LoVo (cell line): ENCODE measurements around the gene PPP2R5C.

Experiments used
- DNase-seq: peaks from one replicate; pipeline ENCODE4 v3.0.0-alpha.2; 2016; ENCODE audit warnings: low spot score

The PPP2R5C gene

GRCh38 chr14:101814934-101815333 is 53.4 kb downstream of the PPP2R5C start:
- no peak for DNase-seq

DNA sequence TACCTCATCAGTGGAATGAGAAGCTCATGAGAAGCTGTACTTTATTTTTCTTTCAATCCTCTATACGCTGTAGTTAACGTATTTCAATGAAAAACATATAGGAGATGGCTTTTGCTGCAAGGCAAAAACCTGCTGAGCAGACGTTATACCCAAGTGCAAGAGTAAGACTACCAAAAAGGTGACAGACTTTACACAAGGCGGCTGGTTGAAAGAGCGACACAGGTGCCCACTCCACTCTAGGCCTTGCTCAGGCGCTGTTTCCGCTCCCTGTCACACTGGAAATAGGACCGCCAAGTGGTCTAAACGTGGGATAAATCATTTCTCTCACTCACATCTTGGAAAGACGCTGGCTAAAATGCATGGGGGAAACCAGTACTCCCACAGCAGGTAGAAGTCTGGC is 54.5 kb downstream of the PPP2R5C start:
- DNase-seq = no peak

GRCh38 chr14:101817501-101818001 is 56.0 kb downstream of the PPP2R5C start:
- DNase-seq = no peak

- DNase-seq = no peak
These were observed 57.9 kb downstream of the PPP2R5C start for GRCh38 chr14:101819251-101819990.

DNA sequence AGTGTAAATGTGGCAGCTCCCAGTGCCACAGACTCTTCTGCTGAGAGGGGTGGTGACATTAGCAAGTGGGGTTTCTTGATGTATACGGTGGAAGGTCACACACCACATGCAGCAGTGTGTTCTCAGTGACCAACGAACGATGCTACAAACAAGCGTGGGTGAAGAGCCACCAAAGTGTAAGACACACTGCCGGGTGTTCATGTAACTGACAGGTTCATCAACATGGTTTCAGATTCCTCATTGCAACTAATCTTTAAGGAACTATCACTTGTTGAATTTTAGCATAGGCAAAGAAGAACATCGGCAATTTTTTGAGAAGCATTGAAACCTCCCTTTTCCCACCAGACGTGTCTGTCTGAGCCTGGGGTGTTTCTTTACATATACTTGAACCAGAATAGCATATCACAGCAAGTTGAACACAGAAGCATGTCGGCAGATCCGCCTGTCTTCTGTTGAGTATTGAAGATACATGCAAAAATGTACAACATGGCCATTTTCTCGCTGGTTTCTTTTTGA is 58.8 kb downstream of the PPP2R5C start:
- no peak for DNase-seq

GRCh38 chr14:101821528-101821927 is 60.0 kb downstream of the PPP2R5C start:
- no peak for DNase-seq

GRCh38 chr14:101823066-101823465 is 61.6 kb downstream of the PPP2R5C start:
- DNase-seq = no peak

DNA sequence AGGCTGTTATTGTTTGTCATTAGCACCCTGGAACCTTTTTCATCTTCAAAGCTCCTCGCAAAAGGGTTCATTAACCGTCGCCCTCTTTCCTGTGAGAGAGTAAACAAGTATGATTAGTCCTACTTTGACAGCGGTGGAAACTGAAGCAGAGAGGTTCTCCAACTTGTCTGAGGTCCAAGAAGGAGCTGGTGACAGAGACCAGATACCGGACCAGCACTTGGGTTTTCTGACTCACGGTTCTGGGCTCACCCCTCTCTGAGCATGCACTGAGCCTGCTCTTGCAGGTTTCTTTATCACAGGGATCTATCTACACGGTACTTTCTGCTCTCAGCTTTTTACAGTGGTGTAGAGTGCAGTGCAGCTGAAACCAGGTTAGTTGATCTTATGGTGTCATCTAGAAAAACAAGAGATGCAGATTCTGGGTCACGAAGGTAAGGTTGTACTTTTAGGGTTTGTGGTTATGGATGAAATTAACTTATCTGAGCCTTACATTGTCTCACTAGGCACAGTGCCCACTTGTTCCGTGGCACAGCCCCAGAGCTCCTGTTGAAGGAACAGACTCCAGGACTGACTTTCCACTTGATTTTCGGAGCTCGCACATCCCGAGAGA is 62.1 kb downstream of the PPP2R5C start:
- no peak for DNase-seq

DNA sequence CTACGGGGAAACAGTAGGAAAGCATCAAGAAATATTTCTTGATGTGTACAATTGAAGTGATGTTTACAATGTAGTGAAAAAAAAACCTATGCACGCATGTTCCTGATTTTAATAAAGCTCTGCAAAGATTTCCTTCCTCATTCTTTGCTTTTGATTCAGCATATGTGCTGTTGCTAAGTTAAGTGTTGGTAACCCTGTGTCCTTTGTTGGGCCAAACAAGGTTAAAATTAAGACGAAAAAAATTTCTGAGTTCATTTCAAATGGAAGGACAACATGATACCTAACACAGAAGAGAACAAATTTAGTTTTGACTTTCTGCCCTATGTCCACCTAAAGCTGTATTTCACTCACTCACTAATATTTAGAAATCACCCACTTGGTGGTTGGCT is 62.8 kb downstream of the PPP2R5C start:
- no peak for DNase-seq

DNA sequence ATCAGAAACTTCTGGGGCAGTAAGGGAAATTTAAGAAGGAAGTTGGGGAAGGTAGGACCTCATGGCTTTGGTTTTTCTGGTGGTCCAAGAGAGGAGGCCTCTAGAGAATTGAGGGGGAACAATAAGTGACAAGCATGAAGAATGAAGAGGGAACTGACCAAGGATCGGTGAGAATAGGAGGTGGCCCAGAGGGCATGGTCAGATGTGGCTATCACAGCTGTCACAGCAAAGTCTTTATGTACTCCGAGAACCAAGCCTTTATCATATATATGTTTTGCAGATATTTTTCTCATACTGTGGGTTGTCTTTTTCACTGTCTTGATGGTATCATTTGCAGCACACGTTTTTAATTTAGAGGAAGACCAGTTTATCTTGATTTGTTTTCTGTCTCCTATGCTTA is 64.3 kb downstream of the PPP2R5C start:
- no peak for DNase-seq

GRCh38 chr14:101826351-101826750 is 64.8 kb downstream of the PPP2R5C start:
- DNase-seq = no peak

DNA sequence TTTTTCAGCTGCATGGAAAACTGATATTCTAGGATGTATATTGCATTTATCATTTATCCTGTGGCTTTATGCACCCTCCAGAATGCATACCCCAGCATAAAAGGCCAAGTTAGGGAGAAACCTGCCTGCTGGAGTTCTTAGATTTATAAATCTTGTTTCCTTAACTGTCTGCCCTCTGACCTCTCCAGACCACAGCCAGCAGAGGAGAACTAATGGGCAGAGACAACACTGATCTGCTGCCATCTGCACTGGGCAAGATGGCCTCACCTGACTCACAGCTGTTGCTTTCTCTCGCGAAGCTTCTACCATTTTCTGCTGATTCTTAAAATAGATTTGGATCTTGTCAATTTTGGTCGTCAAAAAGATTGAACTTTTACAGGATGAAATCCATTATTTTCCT is 65.8 kb downstream of the PPP2R5C start:
- DNase-seq = no peak

- no peak for DNase-seq
These were observed 66.5 kb downstream of the PPP2R5C start for GRCh38 chr14:101828046-101828445.

- no peak for DNase-seq
These were observed 68.8 kb downstream of the PPP2R5C start for GRCh38 chr14:101830271-101830670.

GRCh38 chr14:101833045-101833444 is 71.5 kb downstream of the PPP2R5C start:
- no peak for DNase-seq

DNA sequence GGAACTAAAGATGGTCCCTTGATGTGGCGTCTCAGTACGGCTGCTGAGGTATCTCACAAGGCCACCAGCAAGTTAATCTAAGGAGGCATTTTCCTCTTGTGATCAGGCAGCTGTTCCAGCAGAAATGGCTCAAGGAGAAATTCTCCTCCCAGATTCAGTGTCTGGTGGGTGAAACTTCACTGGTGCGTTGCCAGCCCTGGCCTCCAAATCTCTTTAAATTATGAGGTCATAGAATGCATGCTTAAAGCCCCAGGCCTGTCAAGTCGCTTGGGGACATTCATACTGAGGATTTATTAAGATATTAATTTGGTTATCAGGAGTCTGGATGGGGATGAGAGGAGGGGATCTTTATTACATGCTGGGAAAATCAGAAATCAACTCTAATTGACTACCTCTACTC is 72.9 kb downstream of the PPP2R5C start:
- no peak for DNase-seq

DNA sequence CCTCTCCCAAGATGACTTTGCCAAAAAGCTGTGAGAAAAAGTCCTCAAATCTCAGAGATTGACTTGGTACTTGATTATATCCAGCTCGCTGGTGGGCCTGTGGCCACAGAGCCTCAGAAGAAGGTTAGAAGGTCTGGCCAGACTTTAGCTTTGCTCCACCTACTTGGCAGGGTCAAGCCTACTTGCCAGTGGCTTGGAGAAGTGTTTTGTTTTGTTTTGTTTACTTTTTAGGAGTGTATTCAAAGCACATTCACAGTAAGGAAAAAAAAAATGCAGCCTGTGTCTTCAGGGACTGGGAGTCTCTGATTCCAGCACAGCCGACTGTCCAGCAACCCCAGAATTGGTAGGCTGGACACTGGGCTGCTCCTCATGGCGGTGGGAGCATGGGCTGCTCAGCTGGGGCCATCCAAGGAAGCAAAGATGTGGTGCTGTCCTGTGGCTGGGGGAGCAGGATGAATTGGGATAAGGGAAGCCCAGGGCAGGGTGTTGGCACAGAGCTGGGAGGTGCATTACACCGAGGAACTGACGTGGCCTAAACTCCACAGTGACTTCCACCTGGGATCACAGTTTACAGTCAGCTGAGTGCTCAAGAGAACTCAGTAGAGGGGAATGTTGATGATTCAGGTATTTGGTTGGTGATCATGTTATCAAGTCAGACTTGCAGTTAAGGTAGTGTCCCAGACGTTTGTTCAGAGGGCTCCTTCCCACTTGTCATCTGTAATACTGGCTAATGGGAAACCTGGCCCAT is 73.5 kb downstream of the PPP2R5C start:
- DNase-seq = no peak

DNA sequence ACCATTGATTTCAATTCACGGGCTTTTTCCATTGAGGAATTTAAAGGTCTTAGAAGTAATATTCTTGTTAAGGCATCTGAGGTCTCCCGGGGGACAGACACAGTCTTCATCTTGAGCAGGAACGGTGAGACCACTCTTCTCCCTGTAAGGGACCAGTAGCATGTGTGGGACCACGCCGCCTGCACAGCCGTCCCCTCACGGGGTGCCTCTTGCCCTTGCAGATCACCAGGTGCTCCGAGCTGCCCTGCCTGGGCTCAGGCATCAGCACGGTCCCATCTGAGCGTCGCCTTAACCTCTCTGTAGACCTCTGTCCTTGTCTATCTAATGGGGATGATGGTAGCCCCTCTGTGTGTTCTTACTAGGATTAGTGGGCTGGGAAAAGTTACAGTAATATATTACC is 74.1 kb downstream of the PPP2R5C start:
- no peak for DNase-seq

DNA sequence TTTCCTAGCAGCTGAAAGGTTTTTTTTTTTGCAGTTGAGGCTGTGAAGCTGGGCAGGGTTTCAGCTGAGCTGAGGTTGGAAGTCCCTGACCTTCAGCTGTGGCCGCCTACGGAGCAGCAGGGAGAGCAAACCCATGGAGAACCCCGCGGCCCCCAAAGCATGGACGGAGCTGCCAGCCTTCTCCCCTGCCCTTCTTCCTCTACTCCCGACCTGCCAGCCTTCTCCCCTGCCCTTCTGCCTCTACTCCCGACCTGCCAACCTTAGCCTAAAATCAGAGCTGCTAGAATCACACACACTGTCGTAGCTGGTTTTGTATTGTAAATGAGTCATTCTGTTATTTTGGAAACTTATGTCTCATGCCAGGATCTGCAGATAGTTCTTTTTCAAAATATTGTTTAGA is 74.6 kb downstream of the PPP2R5C start:
- DNase-seq = no peak

DNA sequence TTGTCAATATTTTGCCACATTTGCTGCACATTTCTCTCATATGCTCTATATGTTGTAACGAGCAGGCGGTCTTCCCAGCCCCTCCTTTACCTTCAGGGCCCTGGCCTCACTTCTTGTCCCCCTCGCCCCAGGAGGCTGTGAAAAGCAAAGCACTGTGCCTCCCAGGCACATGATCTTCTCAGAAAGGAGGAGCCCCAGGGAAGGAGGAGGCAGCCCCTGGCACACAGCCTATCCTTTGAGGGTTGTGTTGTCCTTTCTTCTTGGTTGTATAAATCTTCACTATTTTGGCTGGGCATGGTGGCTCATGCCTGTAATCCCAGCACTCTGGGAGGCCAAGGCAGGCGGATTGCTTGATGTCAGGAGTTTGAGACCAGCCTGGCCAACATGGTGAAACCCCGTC is 77.0 kb downstream of the PPP2R5C start:
- no peak for DNase-seq

DNA sequence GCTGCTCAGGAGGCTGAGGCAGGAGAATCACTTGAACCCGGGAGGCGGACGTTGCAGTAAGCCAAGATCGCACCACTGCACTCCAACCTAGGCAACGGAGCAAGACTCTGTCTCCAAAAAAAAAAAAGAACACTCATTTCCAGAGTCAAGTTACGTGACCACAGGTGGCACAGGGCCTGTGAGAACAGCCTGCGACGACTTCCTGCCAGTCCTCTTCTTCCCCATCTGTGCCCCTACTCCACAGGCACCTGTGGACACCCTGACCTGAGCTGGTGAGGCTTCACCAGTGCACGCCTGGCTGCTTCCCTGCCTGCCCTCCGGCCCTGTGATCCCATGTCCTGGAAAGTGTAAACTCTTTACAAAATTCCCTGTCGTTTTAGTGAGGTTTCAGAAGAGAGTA is 77.7 kb downstream of the PPP2R5C start:
- no peak for DNase-seq

GRCh38 chr14:101839661-101840060 is 78.2 kb downstream of the PPP2R5C start:
- DNase-seq = no peak
